Endodermal cell (in vitro differentiated cells): ENCODE data around the gene JAKMIP2. TPM values are rescaled to one million over a fixed set of nuclear protein-coding genes. Genes with fewer than 3 reads are reported as not detected.

Experiments
- DNase-seq: peaks from one replicate; pipeline ENCODE4 v3.0.0-alpha.2; 2017
- H3K27ac ChIP-seq: 2 replicates; pipeline ENCODE4 v1.5.1; 2013; ENCODE audit warnings: mild to moderate bottlenecking, low read depth, low read length, moderate library complexity
- H3K27me3 ChIP-seq: 2 replicates; pipeline ENCODE4 v1.6.1; 2013; ENCODE audit warnings: mild to moderate bottlenecking, low read length, moderate library complexity; ENCODE audit not compliant: insufficient read depth, control insufficient read depth, poor library complexity, severe bottlenecking
- H3K36me3 ChIP-seq: 2 replicates; pipeline ENCODE4 v1.7.0; 2013; ENCODE audit warnings: mild to moderate bottlenecking, low read length, moderate library complexity; ENCODE audit not compliant: control insufficient read depth, insufficient read depth
- H3K4me1 ChIP-seq: one replicate; pipeline ENCODE4 v1.7.0; 2013; ENCODE audit warnings: low read length; ENCODE audit not compliant: control insufficient read depth, insufficient read depth
- H3K4me3 ChIP-seq: 2 replicates; pipeline ENCODE4 v1.5.1; 2013; ENCODE audit warnings: mild to moderate bottlenecking, low read length, moderate library complexity
- H3K9ac ChIP-seq: 2 replicates; pipeline ENCODE4 v1.6.1; 2013; ENCODE audit warnings: mild to moderate bottlenecking, low read length, moderate library complexity; ENCODE audit not compliant: poor library complexity, severe bottlenecking; ENCODE audit errors: extremely low read depth
- H3K9me3 ChIP-seq: 2 replicates; pipeline ENCODE4 v1.6.1; 2013; ENCODE audit warnings: mild to moderate bottlenecking, low read length, moderate library complexity; ENCODE audit not compliant: control insufficient read depth
- H3K27ac Mint-ChIP-seq: 2 replicates; pipeline ENCODE4 v1.8.0; 2020; ENCODE audit warnings: mixed read lengths
- H3K27me3 Mint-ChIP-seq: 2 replicates; pipeline ENCODE4 v1.8.0; 2021; ENCODE audit warnings: mild to moderate bottlenecking, mixed read lengths; ENCODE audit not compliant: insufficient read depth
- H3K36me3 Mint-ChIP-seq: 2 replicates; pipeline ENCODE4 v1.8.0; 2020; ENCODE audit warnings: low read depth, mixed read lengths
- H3K4me1 Mint-ChIP-seq: 2 replicates; pipeline ENCODE4 v1.8.0; 2020; ENCODE audit warnings: mixed read lengths
- H3K4me3 Mint-ChIP-seq: 2 replicates; pipeline ENCODE4 v1.8.0; 2020; ENCODE audit warnings: mild to moderate bottlenecking, moderate library complexity, mixed read lengths
- H3K9me3 Mint-ChIP-seq: 2 replicates; pipeline ENCODE4 v1.8.0; 2020; ENCODE audit warnings: mild to moderate bottlenecking, mixed read lengths
- WGBS, 2 experiments: methylation state at CpG; one replicate each; pipeline versions ENCODE4 v1.1.5 to v1.1.7; 2013; ENCODE audit warnings: missing lambda C conversion rate in 2 of 2, mixed read lengths in 1 of 2; ENCODE audit not compliant: insufficient coverage in 1 of 2, insufficient read length in 1 of 2; 5-methylcytosine and 5-hydroxymethylcytosine counted together
- total RNA-seq, 2 donors: library from RNA; stranded (reverse); fragmentation: NEBNext Ultra II Directional in 1 of 2; extraction: Animal tissue kit (Norgen Biotek cat#: 25700) in 1 of 2; gene quantifications; 2 replicates in 1 of 2; 3 replicates in 1 of 2; pipeline ENCODE4 v1.2.1, GENCODE V29; 2021
- TF ChIP-seq, protein P1 (sequence below): fragments of 200-600 bp; sonication (generic); conservative IDR thresholded peaks from 2 replicates; pipeline ENCODE4 v1.5.0; 2021; ENCODE audit warnings: antibody characterized with exemption, mild to moderate bottlenecking

JAKMIP2 gene
- total RNA-seq, 2 donors from 2014 or later, result 6.9 to 16.7 TPM

DNA sequence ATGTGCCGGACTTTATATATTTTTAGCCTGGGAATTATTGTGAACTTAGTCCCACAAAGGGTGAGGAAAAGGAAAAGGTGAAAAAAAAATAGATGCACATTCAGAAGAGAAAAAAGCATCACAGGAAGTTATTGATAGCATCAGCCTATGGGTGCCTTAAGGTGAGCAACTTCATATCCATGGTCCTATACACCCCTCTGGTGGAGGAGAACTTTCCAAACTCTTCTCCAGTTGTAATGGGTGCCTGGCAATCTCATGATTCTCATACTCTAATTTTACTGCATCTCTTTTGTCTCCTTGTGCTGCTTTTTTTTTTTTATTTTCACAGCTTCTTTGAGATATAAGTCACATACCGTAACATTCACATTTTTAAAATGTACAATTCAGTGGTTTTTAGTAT is 107.4 kb downstream of the JAKMIP2 start:
- Histone ChIP-seq H3K27ac (no peak overlapping the region), H3K4me1 (no peaks in the 10 kb centered on the region), H3K27me3 (no peaks in the 10 kb centered on the region), H3K9ac (no peak overlapping the region), H3K9me3 (no peaks in the 10 kb centered on the region), H3K36me3 (no peaks in the 10 kb centered on the region), H3K4me3 (no peak overlapping the region)
- Mint-ChIP-seq H3K27ac (no peak overlapping the region), H3K9me3 (no peaks in the 10 kb centered on the region), H3K4me3 (no peak overlapping the region), H3K4me1 (no peaks in the 10 kb centered on the region), H3K36me3 (no peaks in the 10 kb centered on the region), H3K27me3 (no peaks in the 10 kb centered on the region)
- TF ChIP-seq, protein P1, sequence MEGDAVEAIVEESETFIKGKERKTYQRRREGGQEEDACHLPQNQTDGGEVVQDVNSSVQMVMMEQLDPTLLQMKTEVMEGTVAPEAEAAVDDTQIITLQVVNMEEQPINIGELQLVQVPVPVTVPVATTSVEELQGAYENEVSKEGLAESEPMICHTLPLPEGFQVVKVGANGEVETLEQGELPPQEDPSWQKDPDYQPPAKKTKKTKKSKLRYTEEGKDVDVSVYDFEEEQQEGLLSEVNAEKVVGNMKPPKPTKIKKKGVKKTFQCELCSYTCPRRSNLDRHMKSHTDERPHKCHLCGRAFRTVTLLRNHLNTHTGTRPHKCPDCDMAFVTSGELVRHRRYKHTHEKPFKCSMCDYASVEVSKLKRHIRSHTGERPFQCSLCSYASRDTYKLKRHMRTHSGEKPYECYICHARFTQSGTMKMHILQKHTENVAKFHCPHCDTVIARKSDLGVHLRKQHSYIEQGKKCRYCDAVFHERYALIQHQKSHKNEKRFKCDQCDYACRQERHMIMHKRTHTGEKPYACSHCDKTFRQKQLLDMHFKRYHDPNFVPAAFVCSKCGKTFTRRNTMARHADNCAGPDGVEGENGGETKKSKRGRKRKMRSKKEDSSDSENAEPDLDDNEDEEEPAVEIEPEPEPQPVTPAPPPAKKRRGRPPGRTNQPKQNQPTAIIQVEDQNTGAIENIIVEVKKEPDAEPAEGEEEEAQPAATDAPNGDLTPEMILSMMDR, result peak; percentile 77
- WGBS, 2 experiments, result 80 to 92% methylated on average over 1 to 2 of the region's 2 CpGs
- no peak for DNase-seq

DNA sequence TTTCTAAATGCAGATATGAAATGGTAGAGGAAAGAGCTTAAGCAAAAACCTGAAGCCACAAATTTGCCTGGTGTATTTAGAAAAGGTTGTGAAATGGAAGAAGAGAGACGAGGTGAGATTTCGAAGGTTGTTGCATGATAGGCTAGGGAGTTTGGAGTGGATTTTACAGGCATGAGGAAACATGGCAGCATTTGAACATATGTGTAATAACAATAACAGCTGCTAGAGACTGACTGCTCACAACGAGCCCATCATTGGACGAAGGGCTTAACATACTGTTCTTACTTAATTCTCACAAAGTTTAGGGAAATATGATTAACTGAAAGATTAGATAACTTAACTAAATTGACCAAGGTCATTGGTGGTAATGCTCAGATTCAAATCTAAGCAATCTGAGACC is 108.1 kb downstream of the JAKMIP2 start:
- H3K36me3 Mint-ChIP-seq, result no peaks in the 10 kb centered on the region
- no peak overlapping the region for H3K4me3 Mint-ChIP-seq
- 79 to 86% methylated on average over 2 to 4 of the region's 4 CpGs for whole genome bisulfite sequencing, 2 experiments
- H3K36me3 ChIP-seq, result no peaks in the 10 kb centered on the region
- H3K9ac ChIP-seq, result no peak overlapping the region
- no peaks in the 10 kb centered on the region for H3K9me3 ChIP-seq
- H3K4me1 ChIP-seq, result no peaks in the 10 kb centered on the region
- H3K9me3 Mint-ChIP-seq, result no peaks in the 10 kb centered on the region
- no peak overlapping the region for H3K27ac Mint-ChIP-seq
- H3K4me1 Mint-ChIP-seq, result no peaks in the 10 kb centered on the region
- TF ChIP-seq, protein P1, result no peak
- no peak overlapping the region for H3K4me3 ChIP-seq
- no peaks in the 10 kb centered on the region for H3K27me3 Mint-ChIP-seq
- no peaks in the 10 kb centered on the region for H3K27me3 ChIP-seq
- H3K27ac ChIP-seq, result no peak overlapping the region
- no peak for DNase-seq

DNA sequence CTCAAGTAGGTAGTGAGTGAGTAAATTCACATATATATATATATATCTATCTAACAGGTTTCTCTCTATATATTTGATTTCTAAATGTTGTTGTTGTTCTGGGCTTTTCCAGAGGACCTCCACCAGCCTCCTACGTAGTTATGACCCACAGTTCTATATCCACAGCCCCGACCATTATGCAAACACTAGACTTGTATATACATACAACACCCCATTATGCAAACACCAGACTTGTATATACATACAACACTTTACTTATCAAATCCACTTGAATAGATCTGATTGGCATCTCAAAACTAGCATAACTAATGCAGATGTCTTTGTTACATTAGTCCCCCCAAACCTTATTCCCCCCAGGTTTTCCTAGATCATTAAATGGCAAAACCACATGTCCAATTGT is 108.7 kb downstream of the JAKMIP2 start:
- no peak overlapping the region for H3K27ac ChIP-seq
- H3K9me3 ChIP-seq, result no peaks in the 10 kb centered on the region
- no peak for DNase-seq
- Mint-ChIP-seq H3K27ac (no peak overlapping the region), H3K4me3 (no peak overlapping the region), H3K27me3 (no peaks in the 10 kb centered on the region), H3K36me3 (no peaks in the 10 kb centered on the region), H3K4me1 (peaks cover 1% of the 10 kb centered on the region), H3K9me3 (no peaks in the 10 kb centered on the region)
- TF ChIP-seq, protein P1, result no peak
- WGBS, 2 experiments, result 88 to 100% methylated on average over 2 of the region's 2 CpGs
- no peaks in the 10 kb centered on the region for H3K36me3 ChIP-seq
- H3K27me3 ChIP-seq, result no peaks in the 10 kb centered on the region
- H3K4me1 ChIP-seq, result no peaks in the 10 kb centered on the region
- H3K4me3 ChIP-seq, result no peak overlapping the region
- H3K9ac ChIP-seq, result no peak overlapping the region
